KMS-11 (cell line): ENCODE results near the gene HECW1.
A peak's percentile ranks its signal among the peaks of the same experiment; 100 is the strongest.

Experiments
- H2AFZ ChIP-seq: fragments of 200-600 bp; sonication (generic); 2 replicates; pipeline ENCODE4 v1.6.1; 2016; ENCODE audit warnings: antibody characterized with exemption, mixed run types, low read depth
- H3K27ac ChIP-seq: fragments of 200-600 bp; sonication (generic); 2 replicates; pipeline ENCODE4 v1.6.1; 2016; ENCODE audit warnings: mild to moderate bottlenecking, mixed run types
- H3K27me3 ChIP-seq: fragments of 200-600 bp; sonication (generic); 2 replicates; pipeline ENCODE4 v1.6.1; 2017; ENCODE audit warnings: mild to moderate bottlenecking, low read depth, mixed run types, moderate library complexity; ENCODE audit not compliant: insufficient read depth
- H3K36me3 ChIP-seq: fragments of 200-600 bp; sonication (generic); 2 replicates; pipeline ENCODE4 v1.6.1; 2017; ENCODE audit warnings: mild to moderate bottlenecking, mixed run types; ENCODE audit not compliant: insufficient read depth
- H3K4me1 ChIP-seq: fragments of 200-600 bp; sonication (generic); 2 replicates; pipeline ENCODE4 v1.6.1; 2016; ENCODE audit warnings: mild to moderate bottlenecking, low read depth, mixed run types; ENCODE audit not compliant: poor library complexity, severe bottlenecking
- H3K4me2 ChIP-seq: fragments of 200-600 bp; sonication (generic); 2 replicates; pipeline ENCODE4 v1.7.0; 2016; ENCODE audit warnings: mild to moderate bottlenecking, mixed run types
- H3K4me3 ChIP-seq: fragments of 200-600 bp; sonication (generic); IDR thresholded peaks from 2 replicates; pipeline ENCODE4 v1.6.1; 2017; ENCODE audit warnings: low read depth, low read length, mixed read lengths; ENCODE audit not compliant: insufficient read depth
- H3K79me2 ChIP-seq: fragments of 200-600 bp; sonication (generic); 2 replicates; pipeline ENCODE4 v1.6.1; 2016; ENCODE audit warnings: low read depth, mixed run types; ENCODE audit not compliant: insufficient read depth
- H3K9ac ChIP-seq: fragments of 200-600 bp; sonication (generic); 2 replicates; pipeline ENCODE4 v1.6.1; 2016; ENCODE audit warnings: mild to moderate bottlenecking, mixed run types
- H4K20me1 ChIP-seq: fragments of 200-600 bp; sonication (generic); 2 replicates; pipeline ENCODE4 v1.6.1; 2016; ENCODE audit warnings: mild to moderate bottlenecking, mixed run types; ENCODE audit not compliant: insufficient read depth
- CTCF ChIP-seq: fragments of 200-600 bp; sonication (generic); conservative IDR thresholded peaks from 2 replicates; pipeline ENCODE4 v1.6.1; 2017; ENCODE audit warnings: low read depth, mild to moderate bottlenecking, antibody characterized with exemption, low read length, moderate library complexity, mixed read lengths

HECW1 gene

GRCh38 chr7:43092819-43093218, 19.6 kb upstream of the HECW1 start:
- no peak overlapping the region for H3K9ac ChIP-seq
- H3K4me2 ChIP-seq = no peak overlapping the region
- H3K27me3 ChIP-seq = no peaks in the 10 kb centered on the region
- H3K27ac ChIP-seq = no peak overlapping the region
- no peaks in the 10 kb centered on the region for H3K4me1 ChIP-seq
- H4K20me1 ChIP-seq = no peaks in the 10 kb centered on the region
- H3K36me3 ChIP-seq = no peaks in the 10 kb centered on the region
- TF ChIP-seq CTCF = no peak
- no peak overlapping the region for H3K4me3 ChIP-seq
- H2AFZ ChIP-seq = no peak overlapping the region
- no peaks in the 10 kb centered on the region for H3K79me2 ChIP-seq

GRCh38 chr7:43096875-43097274, 15.6 kb upstream of the HECW1 start:
- Histone ChIP-seq H3K36me3 (no peaks in the 10 kb centered on the region), H3K27ac (no peak overlapping the region), H2AFZ (no peak overlapping the region), H3K4me2 (no peak overlapping the region), H3K79me2 (no peaks in the 10 kb centered on the region), H3K4me1 (peaks cover 22% of the 10 kb centered on the region), H3K9ac (no peak overlapping the region), H3K4me3 (no peak overlapping the region), H4K20me1 (no peaks in the 10 kb centered on the region), H3K27me3 (no peaks in the 10 kb centered on the region)
- no peak for TF ChIP-seq CTCF

- H3K27ac ChIP-seq = peak overlapping the region; percentile 5; the same call in 1 of the 2 replicates
- no peaks in the 10 kb centered on the region for H3K27me3 ChIP-seq
- no peaks in the 10 kb centered on the region for H3K36me3 ChIP-seq
- H3K4me3 ChIP-seq = no peak overlapping the region
- H4K20me1 ChIP-seq = no peaks in the 10 kb centered on the region
- H3K4me2 ChIP-seq = peak overlapping the region; percentile 10; the same call in 1 of the 2 replicates
- no peak for TF ChIP-seq CTCF
- peaks cover 22% of the 10 kb centered on the region for H3K4me1 ChIP-seq
- no peaks in the 10 kb centered on the region for H3K79me2 ChIP-seq
- H3K9ac ChIP-seq = no peak overlapping the region
- peak overlapping the region; percentile 16; the same call in 1 of the 2 replicates for H2AFZ ChIP-seq
These were observed 12.7 kb upstream of the HECW1 start for GRCh38 chr7:43099750-43100149.

GRCh38 chr7:43104874-43105520, 7.5 kb upstream of the HECW1 start:
- Histone ChIP-seq H3K4me3 (no peak overlapping the region), H3K79me2 (no peaks in the 10 kb centered on the region), H3K4me2 (no peak overlapping the region), H2AFZ (no peak overlapping the region), H3K9ac (no peak overlapping the region), H3K4me1 (peaks cover 39% of the 10 kb centered on the region), H3K27ac (no peak overlapping the region), H3K27me3 (no peaks in the 10 kb centered on the region), H3K36me3 (no peaks in the 10 kb centered on the region), H4K20me1 (no peaks in the 10 kb centered on the region)
- TF ChIP-seq CTCF = no peak
